Muscle of leg (tissue), 11 donors: Measurements from ENCODE around the gene TTC28. TPM values are rescaled to one million over a fixed set of nuclear protein-coding genes. Genes with fewer than 3 reads are reported as not detected.

Source experiments
- DNase-seq: peaks from one replicate; pipeline ENCODE4 v3.0.0; 2013
- H3K27ac ChIP-seq: one replicate; pipeline ENCODE4 v1.5.1; 2013; ENCODE audit warnings: mild to moderate bottlenecking, low read length, control low read depth
- H3K27me3 ChIP-seq: one replicate; pipeline ENCODE4 v1.6.1; 2013; ENCODE audit warnings: low read length; ENCODE audit not compliant: control insufficient read depth, insufficient read depth
- H3K36me3 ChIP-seq: one replicate; pipeline ENCODE4 v1.6.1; 2013; ENCODE audit warnings: low read length; ENCODE audit not compliant: control insufficient read depth, insufficient read depth
- H3K4me1 ChIP-seq: one replicate; pipeline ENCODE4 v1.6.1; 2013; ENCODE audit warnings: low read length; ENCODE audit not compliant: control insufficient read depth, insufficient read depth
- H3K4me3 ChIP-seq: one replicate; pipeline ENCODE4 v1.5.1; 2013; ENCODE audit warnings: low read length, control low read depth
- H3K9me3 ChIP-seq: replicated peaks from 2 replicates; pipeline ENCODE4 v1.6.1; 2013; ENCODE audit warnings: low read depth, low read length; ENCODE audit not compliant: control insufficient read depth
- WGBS: methylation state at CpG from one replicate; pipeline ENCODE4 v1.1.5; 2013; ENCODE audit warnings: missing lambda C conversion rate; ENCODE audit not compliant: insufficient coverage; 5-methylcytosine and 5-hydroxymethylcytosine counted together
- polyA plus RNA-seq, 8 donors: library from polyadenylated mRNA; unstranded; fragments of 120-200 nt; gene quantifications; one replicate each; pipeline versions ENCODE4 v1.2.1 to v1.2.3, GENCODE V29; 2013; ENCODE audit warnings: inconsistent platforms in 1 of 8, low replicate concordance in 1 of 8; ENCODE audit not compliant: insufficient read length in 8 of 8, insufficient read depth in 1 of 8
- total RNA-seq: library from RNA; stranded (reverse); fragments of 120-200 nt; gene quantifications from one replicate; pipeline ENCODE4 v1.2.4, GENCODE V29; 2013

The TTC28 gene
- total and polyA plus RNA-seq, 9 donors, result 17.9 to 31.8 (median 24.9) TPM

DNA sequence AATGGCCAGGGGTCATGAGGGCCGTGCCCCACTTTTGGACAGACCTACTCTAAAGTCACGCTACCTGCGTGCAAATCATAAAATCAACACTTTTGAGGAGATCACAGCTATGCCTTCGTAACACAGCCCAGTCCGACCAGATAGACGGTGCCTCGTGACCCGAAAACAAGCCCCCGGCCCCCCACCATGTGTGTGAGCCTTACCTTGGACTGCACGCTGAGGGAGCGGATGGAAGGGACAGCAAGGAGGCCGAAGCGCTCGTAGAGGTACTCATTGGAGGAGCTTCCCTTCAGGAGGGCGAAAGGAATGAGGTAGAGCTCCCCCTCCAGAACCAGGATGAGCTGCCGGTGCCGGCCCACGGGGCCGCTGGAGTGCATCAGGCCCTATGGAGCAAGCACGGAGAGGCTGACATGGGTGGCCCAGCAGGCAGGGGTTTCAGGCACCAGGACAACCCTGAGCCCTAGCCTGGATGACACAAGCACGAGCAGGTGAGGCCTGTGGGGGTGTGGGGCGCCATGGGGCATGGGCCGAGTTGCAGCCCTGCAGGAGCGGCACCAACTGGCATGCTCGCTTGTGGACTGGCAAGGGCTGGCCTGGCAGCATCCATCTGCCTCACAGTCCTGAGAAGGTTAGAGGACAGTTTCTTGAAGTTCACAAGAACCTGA, 678.3 kb downstream of the TTC28 start:
- Histone ChIP-seq H3K27ac (no peak overlapping the region), H3K27me3 (no peaks in the 10 kb centered on the region)

GRCh38 chr22:28000361-28000760, 679.3 kb downstream of the TTC28 start:
- peaks cover 70% of the 10 kb centered on the region for H3K36me3 ChIP-seq
- 88% methylated on average over 9 of the region's 9 CpGs for WGBS
- H3K27me3 ChIP-seq, result no peaks in the 10 kb centered on the region

More for the DNA sequence above, 678.3 kb downstream of the TTC28 start:
- H3K4me3 ChIP-seq, result no peak overlapping the region
- H3K36me3 ChIP-seq, result peaks cover 66% of the 10 kb centered on the region
- H3K4me1 ChIP-seq, result peaks cover 6% of the 10 kb centered on the region
- DNase-seq, result no peak
- H3K9me3 ChIP-seq, result no peaks in the 10 kb centered on the region
- WGBS, result 95% methylated on average over 25 of the region's 25 CpGs

DNA sequence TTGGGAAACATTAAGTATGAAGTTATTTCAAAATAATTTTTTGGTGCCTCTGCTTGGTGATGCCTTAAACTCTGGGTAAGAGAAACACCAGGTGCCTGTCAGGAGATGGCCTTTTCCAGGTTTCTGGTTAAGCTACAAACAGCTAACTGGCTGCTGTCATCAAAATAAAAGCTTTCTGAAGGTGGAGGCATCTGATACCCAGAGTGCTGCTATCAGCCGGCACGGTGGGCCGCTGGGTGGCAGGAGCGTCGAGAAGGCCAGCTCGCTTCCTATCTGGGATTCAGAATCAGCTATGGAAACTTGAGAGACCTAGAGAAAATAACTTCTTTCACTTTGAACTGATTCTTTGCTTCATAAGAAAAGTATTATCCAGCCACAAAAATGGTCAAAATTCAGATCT, 679.8 kb downstream of the TTC28 start:
- Histone ChIP-seq H3K4me1 (peaks cover 2% of the 10 kb centered on the region), H3K27me3 (no peaks in the 10 kb centered on the region), H3K36me3 (peaks cover 71% of the 10 kb centered on the region), H3K9me3 (no peaks in the 10 kb centered on the region), H3K27ac (no peak overlapping the region), H3K4me3 (no peak overlapping the region)
- DNase-seq, result no peak
- 71% methylated on average over 3 of the region's 6 CpGs for WGBS

More at GRCh38 chr22:28000361-28000760, 679.3 kb downstream of the TTC28 start:
- H3K4me1 ChIP-seq, result peaks cover 5% of the 10 kb centered on the region
- no peaks in the 10 kb centered on the region for H3K9me3 ChIP-seq
- H3K27ac ChIP-seq, result no peak overlapping the region
- DNase-seq, result no peak
- H3K4me3 ChIP-seq, result no peak overlapping the region

DNA sequence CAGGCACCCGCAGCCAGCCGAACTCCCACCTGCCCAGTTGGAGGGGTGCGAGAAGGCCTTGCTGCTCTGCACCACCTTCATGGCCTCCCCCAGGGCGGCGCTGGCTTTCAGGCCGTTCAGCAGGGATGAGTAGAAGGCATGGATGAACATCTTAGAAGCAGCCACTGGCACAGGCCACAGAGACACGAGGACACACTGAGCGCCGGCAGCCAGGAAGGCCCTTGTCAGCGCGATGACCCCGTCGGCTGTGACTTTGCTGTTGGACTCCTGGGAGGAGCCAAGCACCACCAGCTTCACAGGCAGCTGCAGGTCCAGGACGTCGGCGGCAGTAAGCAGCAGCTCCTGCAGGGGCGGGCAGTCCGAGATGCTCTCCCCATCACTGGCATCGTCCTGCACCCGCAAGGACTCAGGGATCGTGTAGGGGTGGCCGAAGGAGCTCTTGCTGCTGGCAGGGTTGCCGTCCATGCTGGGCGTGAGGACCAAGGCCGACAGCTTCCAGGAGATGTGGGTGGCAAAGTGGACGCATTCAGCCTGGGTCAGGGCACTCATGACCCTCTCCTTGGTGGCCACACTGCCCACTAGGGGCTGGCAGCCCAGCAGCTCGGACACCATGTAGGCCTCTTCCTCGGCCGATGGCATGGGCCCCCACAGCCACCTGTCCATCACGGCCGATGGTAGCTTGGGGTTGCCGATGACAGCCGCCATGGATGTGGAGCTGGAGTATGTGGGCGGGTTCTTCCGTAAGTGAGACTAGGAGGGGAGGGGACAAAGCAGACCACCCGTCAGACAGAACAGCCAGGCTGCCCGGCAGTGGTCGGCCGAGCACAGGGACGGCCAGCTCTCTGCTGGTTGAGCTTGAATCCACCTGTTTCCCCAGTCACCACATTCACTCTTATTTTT, 680.9 kb downstream of the TTC28 start:
- no peaks in the 10 kb centered on the region for H3K9me3 ChIP-seq
- H3K27me3 ChIP-seq, result no peaks in the 10 kb centered on the region
- H3K4me1 ChIP-seq, result peaks cover 2% of the 10 kb centered on the region
- DNase-seq, result no peak
- H3K27ac ChIP-seq, result no peak overlapping the region
- WGBS, result 88% methylated on average over 31 of the region's 40 CpGs
- peaks cover 74% of the 10 kb centered on the region for H3K36me3 ChIP-seq
- H3K4me3 ChIP-seq, result no peak overlapping the region

DNA sequence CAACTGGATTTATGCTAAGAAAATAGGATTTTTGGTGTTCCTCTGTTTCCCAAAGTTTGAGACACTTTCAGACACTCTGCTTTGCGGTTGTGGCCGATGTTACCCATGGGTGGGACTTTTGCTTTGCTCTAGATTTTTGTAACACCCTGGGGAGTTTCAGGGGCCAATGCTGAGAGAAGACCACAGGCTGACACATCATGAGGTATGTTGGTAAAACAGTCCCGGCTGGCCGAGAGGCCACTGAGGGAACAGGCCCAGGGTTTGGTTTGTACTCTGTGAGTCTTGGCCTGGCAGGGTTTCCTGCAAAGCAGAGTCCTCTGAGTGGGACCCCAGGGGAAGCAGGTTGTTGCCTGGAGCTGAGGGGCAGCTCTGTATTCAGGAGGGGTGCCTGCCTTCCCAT, 682.1 kb downstream of the TTC28 start:
- Histone ChIP-seq H3K9me3 (no peaks in the 10 kb centered on the region), H3K36me3 (peaks cover 82% of the 10 kb centered on the region), H3K27me3 (no peaks in the 10 kb centered on the region), H3K4me1 (no peaks in the 10 kb centered on the region), H3K4me3 (no peak overlapping the region), H3K27ac (no peak overlapping the region)
- 94% methylated on average over 4 of the region's 4 CpGs for WGBS
- no peak for DNase-seq

DNA sequence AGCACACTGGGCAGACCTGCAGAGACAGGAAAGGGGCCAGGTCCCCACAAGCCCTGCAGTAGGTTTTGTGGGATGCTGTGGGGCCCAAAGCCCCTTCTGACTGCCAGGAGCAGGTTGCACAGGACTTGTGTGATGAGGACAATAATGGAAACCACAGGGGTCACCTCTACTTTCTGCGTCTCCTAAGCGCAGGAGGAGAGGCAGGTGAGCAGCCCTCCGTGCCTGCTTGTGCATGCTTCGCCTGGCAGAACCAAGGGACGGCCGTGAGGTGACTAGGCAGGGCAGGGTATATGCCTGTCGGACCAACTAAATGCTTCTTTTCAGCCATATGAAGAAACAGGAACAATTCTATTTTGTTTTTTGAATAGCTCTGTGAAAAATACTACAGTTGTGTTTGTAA, 682.7 kb downstream of the TTC28 start:
- H3K27me3 ChIP-seq, result no peaks in the 10 kb centered on the region

GRCh38 chr22:27996529-27996925, 683.1 kb downstream of the TTC28 start:
- WGBS, result no CpG with 5 or more reads among the region's 6 CpGs
- Histone ChIP-seq H3K27me3 (no peaks in the 10 kb centered on the region), H3K36me3 (peaks cover 88% of the 10 kb centered on the region), H3K4me3 (no peak overlapping the region), H3K4me1 (peaks cover under 1% of the 10 kb centered on the region), H3K9me3 (no peaks in the 10 kb centered on the region), H3K27ac (no peak overlapping the region)
- no peak for DNase-seq

More for the DNA sequence above, 682.7 kb downstream of the TTC28 start:
- Histone ChIP-seq H3K4me1 (no peaks in the 10 kb centered on the region), H3K4me3 (no peak overlapping the region), H3K36me3 (peaks cover 88% of the 10 kb centered on the region), H3K27ac (no peak overlapping the region), H3K9me3 (no peaks in the 10 kb centered on the region)
- DNase-seq, result no peak
- 98% methylated on average over 5 of the region's 7 CpGs for WGBS

GRCh38 chr22:27995801-27996528, 683.7 kb downstream of the TTC28 start:
- Histone ChIP-seq H3K4me1 (peaks cover 6% of the 10 kb centered on the region), H3K4me3 (no peak overlapping the region), H3K36me3 (peaks cover 88% of the 10 kb centered on the region), H3K27ac (no peak overlapping the region), H3K27me3 (no peaks in the 10 kb centered on the region), H3K9me3 (no peaks in the 10 kb centered on the region)
- 95% methylated on average over 23 of the region's 25 CpGs for WGBS
- no peak for DNase-seq

- no peak overlapping the region for H3K27ac ChIP-seq
- H3K36me3 ChIP-seq, result peaks cover 88% of the 10 kb centered on the region
- H3K9me3 ChIP-seq, result no peaks in the 10 kb centered on the region
- no peak for DNase-seq
- H3K4me1 ChIP-seq, result peaks cover 12% of the 10 kb centered on the region
- 87% methylated on average over 13 of the region's 14 CpGs for WGBS
- H3K27me3 ChIP-seq, result no peaks in the 10 kb centered on the region
- H3K4me3 ChIP-seq, result no peak overlapping the region
Measured at GRCh38 chr22:27994481-27995331, 684.9 kb downstream of the TTC28 start.
